Ovary (tissue), 3 donors: ENCODE data around the gene PTER.

Experiments
- POLR2A ChIP-seq: fragments of 450-650 bp; IDR thresholded peaks from one replicate; pipeline ENCODE4 v1.6.1; 2017; ENCODE audit warnings: antibody characterized with exemption, mild to moderate bottlenecking, moderate library complexity
- TF ChIP-seq, protein P1 (sequence below), 3 donors: fragments of 450-650 bp in 2 of 3; fragments of 200-600 bp in 1 of 3; IDR thresholded peaks; one replicate each; pipeline versions ENCODE4 v1.5.1 to v1.8.0; 2016 to 2022; ENCODE audit warnings: antibody characterized with exemption in 3 of 3, mild to moderate bottlenecking in 1 of 3
- donor health status: DM: no; HTN: no; CAD: no.

DNA sequence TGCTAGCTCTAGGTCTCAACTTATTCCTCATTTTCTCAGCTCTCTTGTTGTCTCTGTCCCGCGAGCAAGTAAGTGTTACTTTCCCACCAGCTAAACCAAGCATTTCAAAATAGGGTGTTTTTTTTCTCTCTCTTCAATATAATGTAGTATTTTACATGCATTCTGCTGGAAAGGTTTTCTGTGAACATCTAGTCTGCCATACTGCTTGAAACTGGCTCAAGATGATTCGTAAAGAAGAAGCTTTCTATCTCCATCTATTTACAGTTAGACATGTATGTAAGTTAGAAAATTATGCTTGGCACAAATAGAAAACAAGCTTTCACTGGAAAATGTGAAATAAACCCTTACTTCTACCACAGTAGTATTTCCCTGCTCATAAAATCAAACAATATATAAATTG lies 53.7 kb downstream of the PTER start:
- no peak for TF ChIP-seq POLR2A
- TF ChIP-seq, protein P1, sequence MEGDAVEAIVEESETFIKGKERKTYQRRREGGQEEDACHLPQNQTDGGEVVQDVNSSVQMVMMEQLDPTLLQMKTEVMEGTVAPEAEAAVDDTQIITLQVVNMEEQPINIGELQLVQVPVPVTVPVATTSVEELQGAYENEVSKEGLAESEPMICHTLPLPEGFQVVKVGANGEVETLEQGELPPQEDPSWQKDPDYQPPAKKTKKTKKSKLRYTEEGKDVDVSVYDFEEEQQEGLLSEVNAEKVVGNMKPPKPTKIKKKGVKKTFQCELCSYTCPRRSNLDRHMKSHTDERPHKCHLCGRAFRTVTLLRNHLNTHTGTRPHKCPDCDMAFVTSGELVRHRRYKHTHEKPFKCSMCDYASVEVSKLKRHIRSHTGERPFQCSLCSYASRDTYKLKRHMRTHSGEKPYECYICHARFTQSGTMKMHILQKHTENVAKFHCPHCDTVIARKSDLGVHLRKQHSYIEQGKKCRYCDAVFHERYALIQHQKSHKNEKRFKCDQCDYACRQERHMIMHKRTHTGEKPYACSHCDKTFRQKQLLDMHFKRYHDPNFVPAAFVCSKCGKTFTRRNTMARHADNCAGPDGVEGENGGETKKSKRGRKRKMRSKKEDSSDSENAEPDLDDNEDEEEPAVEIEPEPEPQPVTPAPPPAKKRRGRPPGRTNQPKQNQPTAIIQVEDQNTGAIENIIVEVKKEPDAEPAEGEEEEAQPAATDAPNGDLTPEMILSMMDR (IDR thresholded peaks at IDR 0.05), result no peak
